Measurements from ENCODE around the gene MAP2K5.

DNA sequence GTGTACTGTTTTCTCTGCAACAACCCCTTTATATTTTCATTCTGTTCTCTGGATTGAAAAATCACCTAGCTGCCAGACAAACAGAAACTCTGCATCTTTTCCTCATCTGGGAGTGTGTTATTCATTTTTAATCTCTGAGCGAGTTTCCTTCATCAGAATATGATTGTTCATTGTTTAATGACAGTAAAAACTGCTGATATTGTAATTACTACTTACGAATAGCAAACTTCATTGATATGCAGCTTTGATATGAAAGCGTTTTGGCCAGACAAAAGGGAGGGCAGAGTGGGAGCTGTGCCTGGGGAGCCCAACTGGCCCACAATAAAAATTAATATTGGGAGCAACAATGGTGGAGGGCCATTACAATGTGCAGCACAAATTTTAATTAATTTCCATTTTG, 150.1 kb downstream of the MAP2K5 start:
- TF ChIP-seq, protein P1, sequence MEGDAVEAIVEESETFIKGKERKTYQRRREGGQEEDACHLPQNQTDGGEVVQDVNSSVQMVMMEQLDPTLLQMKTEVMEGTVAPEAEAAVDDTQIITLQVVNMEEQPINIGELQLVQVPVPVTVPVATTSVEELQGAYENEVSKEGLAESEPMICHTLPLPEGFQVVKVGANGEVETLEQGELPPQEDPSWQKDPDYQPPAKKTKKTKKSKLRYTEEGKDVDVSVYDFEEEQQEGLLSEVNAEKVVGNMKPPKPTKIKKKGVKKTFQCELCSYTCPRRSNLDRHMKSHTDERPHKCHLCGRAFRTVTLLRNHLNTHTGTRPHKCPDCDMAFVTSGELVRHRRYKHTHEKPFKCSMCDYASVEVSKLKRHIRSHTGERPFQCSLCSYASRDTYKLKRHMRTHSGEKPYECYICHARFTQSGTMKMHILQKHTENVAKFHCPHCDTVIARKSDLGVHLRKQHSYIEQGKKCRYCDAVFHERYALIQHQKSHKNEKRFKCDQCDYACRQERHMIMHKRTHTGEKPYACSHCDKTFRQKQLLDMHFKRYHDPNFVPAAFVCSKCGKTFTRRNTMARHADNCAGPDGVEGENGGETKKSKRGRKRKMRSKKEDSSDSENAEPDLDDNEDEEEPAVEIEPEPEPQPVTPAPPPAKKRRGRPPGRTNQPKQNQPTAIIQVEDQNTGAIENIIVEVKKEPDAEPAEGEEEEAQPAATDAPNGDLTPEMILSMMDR (IDR thresholded peaks at IDR 0.05; ENCODE audit: low read depth, low read length), result no peak
- TF ChIP-seq EZH2phosphoT487 (IDR thresholded peaks at IDR 0.05; ENCODE audit: low read depth), result no peak

All from OCI-LY3 (cell line).